ENCODE data around the gene ZNF429.

GRCh38 chr19:21587549-21587948, 82.1 kb downstream of the ZNF429 start:
- TF ChIP-seq CTCF (IDR thresholded peaks at IDR 0.05) (no peak), POLR2AphosphoS5 (IDR thresholded peaks at IDR 0.05; ENCODE audit: insufficient read depth in 1 of 2, low read depth in 1 of 2) (no peak)

Data from vagina (tissue), 2 donors.